Astrocyte (in vitro differentiated cells and primary cell): ENCODE measurements around the gene IGSF6. TPM values are rescaled to one million over a fixed set of nuclear protein-coding genes. Genes with fewer than 3 reads are reported as not detected.
A peak's percentile ranks its signal among the peaks of the same experiment; 100 is the strongest.

ENCODE experiments used
- DNase-seq: peaks from one replicate; pipeline ENCODE4 v3.0.0-alpha.2; 2010; ENCODE audit warnings: low read depth
- FAIRE-seq: peaks from 2 replicates; lab custom pipeline; 2011; peaks lifted over from hg19 to GRCh38; lab: Jason Lieb, UNC
- H2AFZ ChIP-seq: 2 replicates; pipeline ENCODE4 v1.6.0; 2012; ENCODE audit warnings: low read depth, low read length, inconsistent platforms
- H3K27ac ChIP-seq: 2 replicates; pipeline ENCODE4 v1.5.1; 2011; ENCODE audit warnings: low read depth, low read length, inconsistent platforms
- H3K27me3 ChIP-seq: 2 replicates; pipeline ENCODE4 v1.6.0; 2011; ENCODE audit warnings: low read length, inconsistent platforms; ENCODE audit not compliant: insufficient read depth
- H3K36me3 ChIP-seq: 2 replicates; pipeline ENCODE4 v1.5.1; 2011; ENCODE audit warnings: low read length, inconsistent platforms; ENCODE audit not compliant: insufficient read depth
- H3K4me1 ChIP-seq: 2 replicates; pipeline ENCODE4 v1.5.1; 2011; ENCODE audit warnings: low read length, inconsistent platforms; ENCODE audit not compliant: insufficient read depth
- H3K4me2 ChIP-seq: 2 replicates; pipeline ENCODE4 v1.6.0; 2012; ENCODE audit warnings: low read length, inconsistent platforms
- H3K4me3 ChIP-seq: 2 replicates; pipeline ENCODE4 v1.5.1; 2011; ENCODE audit warnings: low read depth, mild to moderate bottlenecking, low read length, inconsistent platforms; ENCODE audit not compliant: insufficient read depth
- H3K79me2 ChIP-seq: 2 replicates; pipeline ENCODE4 v1.6.0; 2012; ENCODE audit warnings: mild to moderate bottlenecking, low read length, inconsistent platforms; ENCODE audit not compliant: insufficient read depth
- H3K9ac ChIP-seq: 2 replicates; pipeline ENCODE4 v1.6.0; 2012; ENCODE audit warnings: mild to moderate bottlenecking, low read length, inconsistent platforms
- H3K9me3 ChIP-seq: 2 replicates; pipeline ENCODE4 v1.5.1; 2012; ENCODE audit warnings: low read depth, mild to moderate bottlenecking, low read length, inconsistent platforms; ENCODE audit not compliant: insufficient read depth
- H4K20me1 ChIP-seq: 2 replicates; pipeline ENCODE4 v1.6.0; 2012; ENCODE audit warnings: low read length, inconsistent platforms; ENCODE audit not compliant: insufficient read depth
- H3K27ac Mint-ChIP-seq: one replicate; pipeline ENCODE4 v1.8.0; 2021; ENCODE audit warnings: mild to moderate bottlenecking, mixed read lengths; ENCODE audit not compliant: unreplicated experiment
- H3K27me3 Mint-ChIP-seq: one replicate; pipeline ENCODE4 v1.8.0; 2021; ENCODE audit warnings: low read depth, mixed read lengths; ENCODE audit not compliant: unreplicated experiment
- H3K36me3 Mint-ChIP-seq: one replicate; pipeline ENCODE4 v1.8.0; 2021; ENCODE audit warnings: low read depth, mixed read lengths; ENCODE audit not compliant: unreplicated experiment
- H3K4me1 Mint-ChIP-seq: one replicate; pipeline ENCODE4 v1.8.0; 2021; ENCODE audit warnings: low read depth, mixed read lengths; ENCODE audit not compliant: unreplicated experiment
- H3K4me3 Mint-ChIP-seq: one replicate; pipeline ENCODE4 v1.8.0; 2021; ENCODE audit warnings: mild to moderate bottlenecking, moderate library complexity, mixed read lengths; ENCODE audit not compliant: unreplicated experiment
- H3K9me3 Mint-ChIP-seq: one replicate; pipeline ENCODE4 v1.8.0; 2021; ENCODE audit warnings: mild to moderate bottlenecking, mixed read lengths; ENCODE audit not compliant: unreplicated experiment
- EZH2 ChIP-seq: IDR thresholded peaks from 2 replicates; pipeline ENCODE4 v1.6.1; 2012; ENCODE audit warnings: mild to moderate bottlenecking, low read length, inconsistent platforms; ENCODE audit not compliant: insufficient read depth
- total RNA-seq: library from RNA; stranded (reverse); gene quantifications from 2 replicates; pipeline ENCODE4 v1.2.1, GENCODE V29; 2021
- TF ChIP-seq, protein P1 (sequence below): IDR thresholded peaks from 2 replicates; pipeline ENCODE4 v1.5.1; 2011; ENCODE audit warnings: low read depth, mild to moderate bottlenecking, inconsistent platforms, low read length, moderate library complexity; ENCODE audit not compliant: insufficient read depth

Gene IGSF6
- total RNA-seq, 1 donor from 2014 or later, result not detected

DNA sequence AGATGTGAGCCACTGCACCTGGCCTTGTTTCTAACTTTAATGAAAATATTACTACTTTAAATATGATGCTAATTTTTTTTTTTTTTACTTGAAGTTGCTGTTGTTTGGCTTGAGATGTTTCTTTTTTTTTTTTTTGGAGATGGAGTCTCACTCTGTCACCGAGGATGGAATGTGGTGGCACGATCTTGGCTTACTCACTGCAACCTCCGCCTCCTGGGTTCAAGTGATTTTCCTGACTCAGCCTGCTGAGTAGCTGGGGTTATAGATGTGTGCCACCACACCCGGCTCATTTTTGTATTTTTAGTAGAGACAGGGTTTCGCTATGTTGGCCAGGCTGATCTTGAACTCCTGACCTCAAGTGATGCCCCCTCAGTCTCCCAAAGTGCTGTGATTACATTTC, 23.6 kb downstream of the IGSF6 start:
- no peak for FAIRE-seq
- H3K4me3 Mint-ChIP-seq, result no peak overlapping the region
- peaks cover 6% of the 10 kb centered on the region for H3K36me3 ChIP-seq
- H3K9me3 Mint-ChIP-seq, result peaks cover 2% of the 10 kb centered on the region
- H3K4me1 Mint-ChIP-seq, result peaks cover 6% of the 10 kb centered on the region
- H3K27me3 ChIP-seq, result no peaks in the 10 kb centered on the region
- TF ChIP-seq, protein P1, sequence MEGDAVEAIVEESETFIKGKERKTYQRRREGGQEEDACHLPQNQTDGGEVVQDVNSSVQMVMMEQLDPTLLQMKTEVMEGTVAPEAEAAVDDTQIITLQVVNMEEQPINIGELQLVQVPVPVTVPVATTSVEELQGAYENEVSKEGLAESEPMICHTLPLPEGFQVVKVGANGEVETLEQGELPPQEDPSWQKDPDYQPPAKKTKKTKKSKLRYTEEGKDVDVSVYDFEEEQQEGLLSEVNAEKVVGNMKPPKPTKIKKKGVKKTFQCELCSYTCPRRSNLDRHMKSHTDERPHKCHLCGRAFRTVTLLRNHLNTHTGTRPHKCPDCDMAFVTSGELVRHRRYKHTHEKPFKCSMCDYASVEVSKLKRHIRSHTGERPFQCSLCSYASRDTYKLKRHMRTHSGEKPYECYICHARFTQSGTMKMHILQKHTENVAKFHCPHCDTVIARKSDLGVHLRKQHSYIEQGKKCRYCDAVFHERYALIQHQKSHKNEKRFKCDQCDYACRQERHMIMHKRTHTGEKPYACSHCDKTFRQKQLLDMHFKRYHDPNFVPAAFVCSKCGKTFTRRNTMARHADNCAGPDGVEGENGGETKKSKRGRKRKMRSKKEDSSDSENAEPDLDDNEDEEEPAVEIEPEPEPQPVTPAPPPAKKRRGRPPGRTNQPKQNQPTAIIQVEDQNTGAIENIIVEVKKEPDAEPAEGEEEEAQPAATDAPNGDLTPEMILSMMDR, result no peak
- peak overlapping the region; percentile 36 for H3K9ac ChIP-seq
- H3K27me3 Mint-ChIP-seq, result no peaks in the 10 kb centered on the region
- DNase-seq, result peak; percentile 20
- H3K79me2 ChIP-seq, result peaks cover 4% of the 10 kb centered on the region
- no peak overlapping the region for H3K4me3 ChIP-seq
- peak overlapping the region; percentile 74 for H3K27ac ChIP-seq
- H3K36me3 Mint-ChIP-seq, result peaks cover 23% of the 10 kb centered on the region
- no peak overlapping the region for H2AFZ ChIP-seq
- H3K9me3 ChIP-seq, result no peaks in the 10 kb centered on the region
- H3K4me1 ChIP-seq, result peaks cover 24% of the 10 kb centered on the region
- H3K27ac Mint-ChIP-seq, result no peak overlapping the region
- H3K4me2 ChIP-seq, result peak overlapping the region; percentile 34
- H4K20me1 ChIP-seq, result peaks cover 3% of the 10 kb centered on the region

DNA sequence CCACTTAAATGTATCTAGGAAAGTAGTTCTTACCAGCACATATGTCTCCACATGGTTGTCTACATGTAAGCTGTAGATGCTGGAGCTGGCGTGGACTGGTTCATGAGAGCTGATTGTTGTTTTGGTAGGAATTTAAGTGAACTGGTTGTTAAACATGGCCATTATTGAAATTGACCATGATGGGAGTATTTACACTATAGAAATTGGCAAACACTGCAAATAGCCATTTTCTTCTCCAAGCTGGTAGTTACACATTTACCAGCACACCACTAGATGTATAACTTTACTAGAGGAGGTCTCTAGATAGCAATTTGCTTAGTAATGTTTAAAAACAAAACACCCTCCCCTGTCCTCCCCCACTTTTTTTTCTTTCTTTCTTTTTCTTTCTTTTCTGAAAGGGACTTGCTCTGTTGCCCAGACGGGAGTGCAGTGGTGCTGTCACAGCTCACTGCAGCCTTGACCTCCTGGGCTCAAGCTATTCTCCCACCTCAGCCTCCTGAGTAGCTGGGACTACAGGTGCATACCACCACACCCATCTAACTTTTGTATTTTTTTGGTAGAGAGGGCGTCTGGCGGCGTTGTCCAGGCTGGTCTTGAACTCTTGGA, 24.2 kb downstream of the IGSF6 start:
- Histone ChIP-seq H2AFZ (no peak overlapping the region), H3K4me3 (no peak overlapping the region), H3K27ac (peak overlapping the region; percentile 74), H3K79me2 (peaks cover 4% of the 10 kb centered on the region), H4K20me1 (no peaks in the 10 kb centered on the region), H3K27me3 (no peaks in the 10 kb centered on the region), H3K9me3 (no peaks in the 10 kb centered on the region), H3K4me1 (peaks cover 24% of the 10 kb centered on the region), H3K9ac (peak overlapping the region; percentile 32), H3K4me2 (peak overlapping the region; percentile 34), H3K36me3 (peaks cover 10% of the 10 kb centered on the region)
- no peak for TF ChIP-seq EZH2
- TF ChIP-seq, protein P1, result no peak
- FAIRE-seq, result no peak
- H3K4me3 Mint-ChIP-seq, result no peak overlapping the region
- H3K4me1 Mint-ChIP-seq, result peaks cover 6% of the 10 kb centered on the region
- peaks cover 2% of the 10 kb centered on the region for H3K9me3 Mint-ChIP-seq
- DNase-seq, result no peak
- H3K27me3 Mint-ChIP-seq, result no peaks in the 10 kb centered on the region
- H3K36me3 Mint-ChIP-seq, result peaks cover 25% of the 10 kb centered on the region
- no peak overlapping the region for H3K27ac Mint-ChIP-seq

DNA sequence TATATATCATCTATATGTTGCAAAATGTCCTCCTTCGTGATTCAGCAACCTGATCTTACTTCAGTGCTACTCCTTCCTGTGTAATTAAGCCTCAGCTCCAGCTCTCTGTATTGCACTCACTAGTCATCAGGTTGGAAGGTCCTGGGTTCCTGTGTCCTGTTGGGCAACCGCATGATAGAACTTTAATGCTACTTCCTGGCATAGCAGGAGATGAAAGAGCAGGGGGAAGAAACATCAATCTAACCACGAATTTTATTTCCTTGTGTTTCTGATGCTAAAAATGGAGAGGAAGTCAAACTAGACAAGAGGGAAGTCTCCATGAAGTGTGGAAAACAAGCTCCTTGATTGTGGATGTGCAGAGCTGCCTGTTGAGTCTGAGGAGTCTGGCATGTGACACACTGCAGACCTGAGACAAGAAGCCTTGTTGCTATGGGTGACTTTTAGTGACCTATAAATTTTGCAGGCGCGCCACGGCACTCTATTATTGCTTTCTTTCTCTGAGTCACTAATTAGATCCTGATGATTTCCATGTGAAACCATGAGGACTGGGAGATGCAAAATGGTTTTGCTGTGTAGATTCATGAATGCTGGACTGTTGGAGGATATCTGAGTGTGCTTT, 25.6 kb downstream of the IGSF6 start:
- peaks cover 23% of the 10 kb centered on the region for H3K36me3 Mint-ChIP-seq
- TF ChIP-seq EZH2, result no peak
- TF ChIP-seq, protein P1, result no peak
- H3K27me3 ChIP-seq, result no peaks in the 10 kb centered on the region
- H3K36me3 ChIP-seq, result peaks cover 10% of the 10 kb centered on the region
- H3K27ac Mint-ChIP-seq, result no peak overlapping the region
- peaks cover 2% of the 10 kb centered on the region for H3K9me3 Mint-ChIP-seq
- peak overlapping the region; percentile 74 for H3K27ac ChIP-seq
- FAIRE-seq, result peak; percentile 43
- H4K20me1 ChIP-seq, result no peaks in the 10 kb centered on the region
- no peak overlapping the region for H3K4me3 ChIP-seq
- H3K4me1 Mint-ChIP-seq, result peaks cover 6% of the 10 kb centered on the region
- H3K9ac ChIP-seq, result peak overlapping the region; percentile 45
- peaks cover 24% of the 10 kb centered on the region for H3K4me1 ChIP-seq
- peak; percentile 77 for DNase-seq
- no peak overlapping the region for H3K4me3 Mint-ChIP-seq
- H3K4me2 ChIP-seq, result peak overlapping the region; percentile 55
- no peak overlapping the region for H2AFZ ChIP-seq
- H3K27me3 Mint-ChIP-seq, result no peaks in the 10 kb centered on the region
- H3K9me3 ChIP-seq, result no peaks in the 10 kb centered on the region
- peaks cover 7% of the 10 kb centered on the region for H3K79me2 ChIP-seq
